ENCODE measurements around the gene EIF4E1B.

- no peak for TF ChIP-seq POLR2AphosphoS5 (IDR thresholded peaks at IDR 0.05; ENCODE audit: low read depth, low read length)
- TF ChIP-seq TAF1 (IDR thresholded peaks at IDR 0.05; ENCODE audit: borderline replicate concordance, low read depth, low read length), result no peak
- TF ChIP-seq POLR2A (IDR thresholded peaks at IDR 0.05; ENCODE audit: low read depth, low read length), result no peak
Observed at GRCh38 chr5:176679365-176680225, 49.1 kb downstream of the EIF4E1B start.

Data from GM12892 (cell line).